H1 (cell line): ENCODE data around the gene MOB3B. TPM values are rescaled to one million over a fixed set of nuclear protein-coding genes. Genes with fewer than 3 reads are reported as not detected.

Experiments
- CHD2 ChIP-seq: IDR thresholded peaks from 2 replicates; pipeline ENCODE4 v1.6.1; 2012; ENCODE audit warnings: low read length, improper control_type of control experiment
- CTCF ChIP-seq, 3 experiments: IDR thresholded peaks; 1 replicate in 2 of 3; 2 replicates in 1 of 3; pipeline versions ENCODE4 v1.5.1 to v1.6.1; 2011; ENCODE audit warnings: low read length in 3 of 3, mild to moderate bottlenecking in 3 of 3, inconsistent platforms in 2 of 3, low read depth in 1 of 3, moderate library complexity in 1 of 3; ENCODE audit not compliant: insufficient read depth in 1 of 3; ENCODE audit errors: control extremely low read depth in 1 of 3
- EZH2 ChIP-seq: fragments of 200-600 bp; sonication (generic); IDR thresholded peaks from 2 replicates; pipeline ENCODE4 v1.7.1; 2012; ENCODE audit warnings: low read depth, mild to moderate bottlenecking, moderate library complexity, low read length, inconsistent platforms; ENCODE audit not compliant: severe bottlenecking
- RAD21 ChIP-seq, 2 experiments: IDR thresholded peaks in 1 of 2; conservative IDR thresholded peaks in 1 of 2; 2 replicates each; pipeline ENCODE4 v1.6.1; 2011; ENCODE audit warnings: low read depth in 2 of 2, low read length in 2 of 2, improper control_type of control experiment in 1 of 2, inconsistent platforms in 1 of 2, mild to moderate bottlenecking in 1 of 2, moderate library complexity in 1 of 2
- RFX5 ChIP-seq: IDR thresholded peaks from 2 replicates; pipeline ENCODE4 v1.6.1; 2011; ENCODE audit warnings: low read depth, low read length, improper control_type of control experiment, borderline replicate concordance
- RXRA ChIP-seq: IDR thresholded peaks from 2 replicates; pipeline ENCODE4 v1.6.1; 2011; ENCODE audit warnings: low read depth, mild to moderate bottlenecking, low read length, moderate library complexity; ENCODE audit not compliant: insufficient read depth
- TEAD4 ChIP-seq: IDR thresholded peaks from 2 replicates; pipeline ENCODE4 v1.6.1; 2012; ENCODE audit warnings: low read depth, low read length, inconsistent platforms, mixed read lengths
- polyA plus RNA-seq, 7 experiments: library from polyadenylated mRNA; depleted of rRNA in 3 of 7; stranded (reverse) in 5 of 7; unstranded in 2 of 7; fragments of >200 nt in 5 of 7; fragments of 200-250 nt in 2 of 7; gene quantifications; 1 replicate in 5 of 7; 2 replicates in 1 of 7; 4 replicates in 1 of 7; pipeline versions ENCODE4 v1.2.1 to v1.2.3, GENCODE V29; 2011 to 2013; ENCODE audit warnings: missing spikeins in 2 of 7, mixed read lengths in 2 of 7
- total RNA-seq: library from RNA; stranded (reverse); fragmentation: NEBNext Ultra II Directional; extraction: Animal tissue kit (Norgen Biotek cat#: 25700); gene quantifications from 2 replicates; pipeline ENCODE4 v1.2.1, GENCODE V29; 2021

Gene MOB3B
- total and polyA plus RNA-seq, 2 of the 8 experiments (the other 6 are each of a cell fraction or from before 2014, with no cell fraction given) = 12.7 to 16.1 TPM

- TF ChIP-seq CTCF (IDR thresholded peaks at IDR 0.05; ENCODE audit: control extremely low read depth in 1 of 3, insufficient read depth in 1 of 3, low read depth in 1 of 3, low read length in 3 of 3) (no peak), RXRA (no peak), RAD21 (IDR thresholded peaks at IDR 0.05 in 1 of 2, conservative IDR thresholded peaks at IDR 0.05 in 1 of 2; ENCODE audit: low read depth in 2 of 2, low read length in 2 of 2) (no peak), CHD2 (no peak), TEAD4 (no peak), EZH2 (no peak), RFX5 (no peak)
- TF ChIP-seq, all 59 proteins: peak for 0
Observed at GRCh38 chr9:27379311-27380251, 150.0 kb downstream of the MOB3B start (continued).
